ENCODE data around the gene NDRG4. TPM values are rescaled to one million over a fixed set of nuclear protein-coding genes. Genes with fewer than 3 reads are reported as not detected.

Gene NDRG4
- total and polyA plus RNA-seq, 2 experiments from 2014 or later, result 48.0 to 62.3 TPM

DNA sequence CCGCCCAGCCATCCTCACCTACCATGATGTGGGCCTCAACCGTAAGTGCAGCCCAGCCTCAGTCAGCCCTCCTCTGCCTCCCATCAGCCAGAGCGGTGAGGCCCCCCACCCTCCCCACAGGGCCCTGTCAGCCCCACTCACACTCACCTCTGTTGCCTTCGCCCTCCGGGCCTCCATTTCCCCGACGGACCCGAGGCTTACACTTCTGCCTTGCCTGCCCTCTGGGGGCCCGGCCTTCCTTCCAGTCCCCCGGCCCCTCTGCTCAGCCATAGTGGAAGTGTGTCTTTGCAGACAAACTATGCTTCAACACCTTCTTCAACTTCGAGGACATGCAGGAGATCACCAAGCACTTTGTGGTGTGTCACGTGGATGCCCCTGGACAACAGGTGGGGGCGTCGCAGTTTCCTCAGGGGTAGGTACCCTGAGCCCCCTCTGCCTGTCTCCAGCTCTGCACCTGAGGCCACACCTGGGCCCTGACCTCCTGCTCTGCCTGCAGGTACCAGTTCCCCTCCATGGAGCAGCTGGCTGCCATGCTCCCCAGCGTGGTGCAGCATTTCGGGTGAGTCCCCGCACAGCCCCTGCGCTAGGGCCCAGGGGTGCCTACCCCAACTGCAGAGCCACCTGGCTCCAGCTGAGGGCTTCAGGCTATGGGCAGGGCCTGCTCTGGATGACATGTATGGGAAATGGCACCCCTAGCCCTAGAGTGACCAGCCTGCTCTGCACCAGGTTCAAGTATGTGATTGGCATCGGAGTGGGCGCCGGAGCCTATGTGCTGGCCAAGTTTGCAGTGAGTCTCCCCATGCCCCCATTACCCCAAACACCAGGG lies 4.1 kb downstream of the NDRG4 start:
- no peak overlapping the region for H3K4me3 ChIP-seq
- H3K9me3 ChIP-seq (ENCODE audit: low read depth), result no peaks in the 10 kb centered on the region
- no peak for DNase-seq (ENCODE audit: low read depth in 1 of 2, low spot score in 1 of 2)
- no peaks in the 10 kb centered on the region for H3K27me3 ChIP-seq
- no peak overlapping the region for H3K27ac ChIP-seq
- TF ChIP-seq, protein P1, sequence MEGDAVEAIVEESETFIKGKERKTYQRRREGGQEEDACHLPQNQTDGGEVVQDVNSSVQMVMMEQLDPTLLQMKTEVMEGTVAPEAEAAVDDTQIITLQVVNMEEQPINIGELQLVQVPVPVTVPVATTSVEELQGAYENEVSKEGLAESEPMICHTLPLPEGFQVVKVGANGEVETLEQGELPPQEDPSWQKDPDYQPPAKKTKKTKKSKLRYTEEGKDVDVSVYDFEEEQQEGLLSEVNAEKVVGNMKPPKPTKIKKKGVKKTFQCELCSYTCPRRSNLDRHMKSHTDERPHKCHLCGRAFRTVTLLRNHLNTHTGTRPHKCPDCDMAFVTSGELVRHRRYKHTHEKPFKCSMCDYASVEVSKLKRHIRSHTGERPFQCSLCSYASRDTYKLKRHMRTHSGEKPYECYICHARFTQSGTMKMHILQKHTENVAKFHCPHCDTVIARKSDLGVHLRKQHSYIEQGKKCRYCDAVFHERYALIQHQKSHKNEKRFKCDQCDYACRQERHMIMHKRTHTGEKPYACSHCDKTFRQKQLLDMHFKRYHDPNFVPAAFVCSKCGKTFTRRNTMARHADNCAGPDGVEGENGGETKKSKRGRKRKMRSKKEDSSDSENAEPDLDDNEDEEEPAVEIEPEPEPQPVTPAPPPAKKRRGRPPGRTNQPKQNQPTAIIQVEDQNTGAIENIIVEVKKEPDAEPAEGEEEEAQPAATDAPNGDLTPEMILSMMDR (IDR thresholded peaks at IDR 0.05; ENCODE audit: low read depth, low read length), result no peak
- peaks cover 3% of the 10 kb centered on the region for H3K4me1 ChIP-seq (ENCODE audit: low read depth)
- H3K36me3 ChIP-seq, result no peaks in the 10 kb centered on the region

DNA sequence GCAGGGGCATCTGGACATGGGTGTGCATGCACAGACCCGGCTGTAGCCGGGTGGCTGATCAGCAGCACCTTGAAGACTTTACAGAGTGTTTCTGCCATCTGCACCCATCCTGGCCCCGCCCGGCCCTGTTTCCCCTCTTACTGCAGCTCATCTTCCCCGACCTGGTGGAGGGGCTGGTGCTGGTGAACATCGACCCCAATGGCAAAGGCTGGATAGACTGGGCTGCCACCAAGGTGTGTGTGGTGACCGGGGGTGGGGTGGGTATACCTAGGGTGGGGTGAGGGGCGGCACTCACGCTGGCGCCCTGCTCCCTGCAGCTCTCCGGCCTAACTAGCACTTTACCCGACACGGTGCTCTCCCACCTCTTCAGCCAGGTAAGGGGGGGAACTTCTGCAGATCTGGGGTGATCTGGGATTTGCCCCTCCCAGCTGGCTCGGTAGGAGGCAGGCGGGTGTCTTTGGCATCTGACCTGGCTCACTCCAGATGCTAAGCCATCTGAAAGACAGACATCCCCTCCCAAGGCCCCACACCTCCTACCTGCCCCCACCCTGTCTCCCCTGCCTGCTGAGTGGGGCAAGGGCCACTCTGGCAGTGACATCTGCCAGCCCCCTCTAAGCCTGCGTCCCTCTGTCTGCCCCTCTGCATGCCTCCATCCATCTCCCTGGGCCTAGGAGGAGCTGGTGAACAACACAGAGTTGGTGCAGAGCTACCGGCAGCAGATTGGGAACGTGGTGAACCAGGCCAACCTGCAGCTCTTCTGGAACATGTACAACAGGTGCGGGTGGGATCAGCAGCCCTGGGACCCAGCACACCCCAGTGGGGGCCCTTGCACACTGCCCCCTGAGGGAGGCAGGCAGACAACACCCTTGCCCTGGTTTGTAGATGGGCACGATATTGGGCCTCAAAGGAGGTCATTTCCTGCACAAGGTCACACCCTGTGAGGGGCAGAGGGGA lies 6.6 kb downstream of the NDRG4 start:
- Histone ChIP-seq H3K27ac (no peak overlapping the region), H3K9me3 (ENCODE audit: low read depth) (no peaks in the 10 kb centered on the region), H3K4me1 (ENCODE audit: low read depth) (no peaks in the 10 kb centered on the region), H3K27me3 (no peaks in the 10 kb centered on the region), H3K36me3 (no peaks in the 10 kb centered on the region), H3K4me3 (no peak overlapping the region)
- TF ChIP-seq, protein P1 (IDR thresholded peaks at IDR 0.05; ENCODE audit: low read depth, low read length), result no peak
- DNase-seq (ENCODE audit: low read depth in 1 of 2, low spot score in 1 of 2), result no peak

DNA sequence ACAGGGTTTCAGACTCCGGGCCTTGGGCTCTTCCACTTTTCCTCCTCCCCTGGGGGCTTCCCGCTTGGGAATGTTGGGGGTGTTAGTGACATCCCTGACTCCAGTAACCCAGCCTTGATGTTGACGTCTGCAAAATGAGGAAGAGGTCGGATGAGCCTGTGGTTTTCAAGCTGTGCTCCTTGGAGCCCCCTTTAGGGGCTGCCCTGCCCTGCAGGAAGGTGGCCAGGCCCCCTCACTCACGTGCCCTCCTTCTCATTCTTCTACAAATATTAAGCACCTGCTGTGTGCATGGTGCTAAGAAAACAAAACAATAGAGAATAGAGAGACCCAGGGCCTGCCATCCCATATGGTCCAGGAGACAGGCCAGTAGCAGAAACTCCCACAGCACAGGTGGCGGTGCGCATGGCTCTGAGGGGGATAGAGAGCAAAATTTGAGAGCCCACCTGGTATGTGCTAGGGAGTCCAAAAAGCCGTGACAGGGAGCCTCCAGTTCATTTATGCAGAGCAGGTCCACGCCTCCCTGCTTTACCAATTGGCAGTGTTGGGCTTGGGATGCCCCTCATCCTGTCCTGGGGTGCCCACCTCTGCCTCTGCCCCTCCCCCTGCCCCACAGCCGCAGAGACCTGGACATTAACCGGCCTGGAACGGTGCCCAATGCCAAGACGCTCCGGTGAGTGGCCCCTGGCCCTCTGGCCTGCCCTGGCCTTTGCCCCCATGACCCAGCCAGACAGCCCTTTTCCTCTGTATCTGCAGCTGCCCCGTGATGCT lies 7.4 kb downstream of the NDRG4 start:
- H3K9me3 ChIP-seq (ENCODE audit: low read depth), result no peaks in the 10 kb centered on the region
- H3K4me1 ChIP-seq (ENCODE audit: low read depth), result no peaks in the 10 kb centered on the region
- H3K36me3 ChIP-seq, result no peaks in the 10 kb centered on the region
- TF ChIP-seq, protein P1 (IDR thresholded peaks at IDR 0.05; ENCODE audit: low read depth, low read length), result no peak
- no peak for DNase-seq (ENCODE audit: low read depth in 1 of 2, low spot score in 1 of 2)
- H3K27ac ChIP-seq, result no peak overlapping the region
- H3K4me3 ChIP-seq, result no peak overlapping the region
- H3K27me3 ChIP-seq, result no peaks in the 10 kb centered on the region

DNA sequence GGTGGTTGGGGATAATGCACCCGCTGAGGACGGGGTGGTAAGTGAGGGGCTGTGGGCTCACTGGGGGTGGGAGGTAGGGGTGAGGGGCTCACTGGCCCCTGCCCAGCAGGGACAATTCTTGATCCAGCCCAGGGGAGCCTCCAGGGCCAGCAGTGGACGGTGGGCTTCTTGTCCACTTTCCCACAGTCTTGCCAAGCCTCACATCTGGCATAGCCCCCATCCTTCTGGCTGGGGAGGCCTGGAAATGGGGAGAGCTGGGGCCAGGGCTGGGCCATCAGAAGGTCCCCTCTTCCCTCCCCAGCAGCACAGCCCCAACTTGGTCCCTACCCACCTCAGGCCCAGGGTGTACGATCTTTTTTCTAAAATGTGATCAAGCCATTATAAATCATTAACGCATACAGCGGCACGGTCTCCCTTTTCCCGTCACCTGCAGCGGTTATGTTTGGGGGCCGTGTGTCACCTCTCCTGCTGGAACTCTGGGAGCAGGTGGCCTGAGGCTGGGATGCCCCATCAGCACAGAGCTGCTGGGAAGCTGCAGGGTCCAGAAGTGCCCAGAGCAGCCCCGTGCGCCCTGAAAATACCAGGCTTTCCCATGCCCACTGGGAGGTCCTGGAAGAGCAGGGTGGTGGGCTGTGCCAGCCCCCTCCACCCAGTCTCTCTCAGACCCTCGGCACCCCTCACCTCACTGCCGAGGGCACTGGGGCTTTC lies 8.2 kb downstream of the NDRG4 start:
- no peaks in the 10 kb centered on the region for H3K4me1 ChIP-seq (ENCODE audit: low read depth)
- TF ChIP-seq, protein P1 (IDR thresholded peaks at IDR 0.05; ENCODE audit: low read depth, low read length), result no peak
- H3K36me3 ChIP-seq, result no peaks in the 10 kb centered on the region
- H3K27me3 ChIP-seq, result no peaks in the 10 kb centered on the region
- H3K27ac ChIP-seq, result no peak overlapping the region
- no peaks in the 10 kb centered on the region for H3K9me3 ChIP-seq (ENCODE audit: low read depth)
- DNase-seq (ENCODE audit: low read depth in 1 of 2, low spot score in 1 of 2), result no peak
- no peak overlapping the region for H3K4me3 ChIP-seq
